Glomerular visceral epithelial cell (primary cell): Measurements from ENCODE around the gene IVD.

Source experiments
- DNase-seq: peaks from one replicate; pipeline ENCODE4 v3.0.0-alpha.2; 2016; ENCODE audit errors: extremely low spot score

IVD gene

GRCh38 chr15:40459391-40460015 lies 53.9 kb downstream of the IVD start:
- DNase-seq = no peak

GRCh38 chr15:40460404-40460803 lies 54.8 kb downstream of the IVD start:
- no peak for DNase-seq

- DNase-seq = no peak
Measured at GRCh38 chr15:40461958-40462357, 56.4 kb downstream of the IVD start.

GRCh38 chr15:40463279-40463678 lies 57.7 kb downstream of the IVD start:
- DNase-seq = no peak

- no peak for DNase-seq
Measured at GRCh38 chr15:40463886-40464545, 58.4 kb downstream of the IVD start.

GRCh38 chr15:40464595-40465185 lies 59.1 kb downstream of the IVD start:
- no peak for DNase-seq

GRCh38 chr15:40465939-40466338 lies 60.3 kb downstream of the IVD start:
- no peak for DNase-seq

- no peak for DNase-seq
Measured at GRCh38 chr15:40466426-40467260, 61.0 kb downstream of the IVD start.

- DNase-seq = no peak
Measured at GRCh38 chr15:40467261-40467615, 61.6 kb downstream of the IVD start.

GRCh38 chr15:40468898-40469331 lies 63.3 kb downstream of the IVD start:
- DNase-seq = no peak

- no peak for DNase-seq
Measured at GRCh38 chr15:40469776-40470390, 64.3 kb downstream of the IVD start.

- peak; percentile 49 for DNase-seq
Measured at GRCh38 chr15:40470423-40471104, 65.0 kb downstream of the IVD start, which contains the start of gene CHST14. TSS of gene CHST14 (plus strand) at chr15:40470984. CDS start at chr15:40471214, 230 bp downstream.
